IMR-90 (cell line): ENCODE data around the gene STAT1. TPM values are rescaled to one million over a fixed set of nuclear protein-coding genes. Genes with fewer than 3 reads are reported as not detected.

Experiments
- ATAC-seq: fragments of 200-7000 bp; cut with Tn5 transposase; 2 replicates; pipeline ENCODE4 v1.9.1; 2020; ENCODE audit warnings: low read depth, mild to moderate bottlenecking, moderate library complexity
- BruUV-seq: library from RNA; stranded (reverse); fragments of 400-500 nt; replicated peaks from 2 replicates; lab custom pipeline; 2021; lab: Mats Ljungman, UMichigan
- CTCF ChIA-PET: fragments of 300-600 bp; formaldehyde crosslinking; extraction: SDS; loops from one replicate; lab custom pipeline; 2021; ENCODE audit warnings: antibody characterized with exemption; lab: Yijun Ruan, JAX
- POLR2A ChIA-PET: fragments of 300-600 bp; sonication (Branson Sonifier 250); formaldehyde crosslinking; loops from one replicate; lab custom pipeline; 2022; ENCODE audit warnings: antibody characterized with exemption; ENCODE audit not compliant: unreplicated experiment; lab: Charles Lee
- DNase-seq: peaks from one replicate; pipeline ENCODE4 v3.0.0; 2013
- H2AFZ ChIP-seq: replicated peaks from 2 replicates; pipeline ENCODE3; 2013; ENCODE audit warnings: low read length, mild to moderate bottlenecking; ENCODE audit not compliant: poor library complexity
- H2AK5ac ChIP-seq: 2 replicates; pipeline ENCODE4 v1.6.1; 2013; ENCODE audit warnings: low read depth, low read length, inconsistent platforms
- H2AK9ac ChIP-seq: replicated peaks from 2 replicates; pipeline ENCODE3; 2013; ENCODE audit warnings: mild to moderate bottlenecking, low read depth, low read length, moderate library complexity; ENCODE audit not compliant: poor library complexity
- H2BK120ac ChIP-seq: 2 replicates; pipeline ENCODE4 v1.6.1; 2013; ENCODE audit warnings: low read depth, low read length, inconsistent platforms
- H2BK15ac ChIP-seq: 3 replicates; pipeline ENCODE4 v1.6.1; 2013; ENCODE audit warnings: low read depth, low read length, inconsistent platforms
- H2BK20ac ChIP-seq: 2 replicates; pipeline ENCODE4 v1.6.1; 2013; ENCODE audit warnings: low read depth, mild to moderate bottlenecking, inconsistent platforms, low read length, moderate library complexity
- H2BK5ac ChIP-seq: 2 replicates; pipeline ENCODE4 v1.6.1; 2013; ENCODE audit warnings: mild to moderate bottlenecking, low read depth, low read length, inconsistent platforms; ENCODE audit not compliant: poor library complexity, severe bottlenecking
- H3K14ac ChIP-seq: replicated peaks from 2 replicates; pipeline ENCODE4 v1.6.1; 2013; ENCODE audit warnings: low read depth, low read length, inconsistent platforms
- H3K18ac ChIP-seq: 2 replicates; pipeline ENCODE4 v1.6.1; 2013; ENCODE audit warnings: low read depth, low read length, control low read depth
- H3K23ac ChIP-seq: 2 replicates; pipeline ENCODE4 v1.6.1; 2013; ENCODE audit warnings: low read depth, low read length, inconsistent platforms
- H3K27ac ChIP-seq: 2 replicates; pipeline ENCODE4 v1.5.1; 2013; ENCODE audit warnings: mild to moderate bottlenecking, control low read depth, low read length; ENCODE audit not compliant: insufficient read depth
- H3K27me3 ChIP-seq: 2 replicates; pipeline ENCODE4 v1.6.1; 2013; ENCODE audit warnings: low read length; ENCODE audit not compliant: control insufficient read depth, insufficient read depth
- H3K36me3 ChIP-seq: 2 replicates; pipeline ENCODE4 v1.6.1; 2013; ENCODE audit warnings: low read length, mixed read lengths; ENCODE audit not compliant: control insufficient read depth, insufficient read depth
- H3K4ac ChIP-seq: 2 replicates; pipeline ENCODE4 v1.6.1; 2013; ENCODE audit warnings: low read depth, low read length, inconsistent platforms
- H3K4me1 ChIP-seq: 2 replicates; pipeline ENCODE4 v1.6.1; 2013; ENCODE audit warnings: low read length, mixed read lengths; ENCODE audit not compliant: control insufficient read depth, insufficient read depth
- H3K4me2 ChIP-seq: 2 replicates; pipeline ENCODE4 v1.6.1; 2013; ENCODE audit warnings: low read depth, mild to moderate bottlenecking, control low read depth, low read length, moderate library complexity
- H3K4me3 ChIP-seq: 2 replicates; pipeline ENCODE4 v1.5.1; 2013; ENCODE audit warnings: low read depth, mild to moderate bottlenecking, control low read depth, low read length, moderate library complexity; ENCODE audit not compliant: insufficient read depth
- H3K56ac ChIP-seq: 2 replicates; pipeline ENCODE4 v1.6.1; 2013; ENCODE audit warnings: low read length, inconsistent platforms; ENCODE audit not compliant: insufficient read depth; ENCODE audit errors: extremely low read depth
- H3K79me1 ChIP-seq, 2 experiments: 2 replicates each; pipeline ENCODE4 v1.6.1; 2013; ENCODE audit warnings: low read length in 2 of 2, inconsistent platforms in 1 of 2, low read depth in 1 of 2
- H3K9ac ChIP-seq: 2 replicates; pipeline ENCODE4 v1.6.1; 2013; ENCODE audit warnings: low read depth, low read length, control low read depth
- H3K9me1 ChIP-seq: 2 replicates; pipeline ENCODE4 v1.6.1; 2013; ENCODE audit warnings: low read length, inconsistent platforms; ENCODE audit not compliant: insufficient read depth
- H3K9me3 ChIP-seq: 2 replicates; pipeline ENCODE4 v1.6.1; 2013; ENCODE audit warnings: low read length; ENCODE audit not compliant: control insufficient read depth, insufficient read depth
- H4K20me1 ChIP-seq: 2 replicates; pipeline ENCODE4 v1.6.1; 2013; ENCODE audit warnings: low read length, inconsistent platforms; ENCODE audit not compliant: insufficient read depth
- H4K5ac ChIP-seq: 2 replicates; pipeline ENCODE4 v1.6.1; 2013; ENCODE audit warnings: mild to moderate bottlenecking, low read depth, low read length, control low read depth
- H4K8ac ChIP-seq, 2 experiments: 2 replicates each; pipeline ENCODE4 v1.6.1; 2013; ENCODE audit warnings: low read depth in 2 of 2, low read length in 2 of 2, control low read depth in 1 of 2, inconsistent platforms in 1 of 2
- H4K91ac ChIP-seq: 2 replicates; pipeline ENCODE4 v1.6.1; 2013; ENCODE audit warnings: low read depth, low read length, inconsistent platforms; ENCODE audit not compliant: insufficient read depth
- BHLHE40 ChIP-seq: fragments of 150-350 bp; IDR thresholded peaks from 2 replicates; pipeline ENCODE4 v1.6.1; 2016; ENCODE audit warnings: mild to moderate bottlenecking, low read depth, low read length
- CHD1 ChIP-seq: IDR thresholded peaks from 2 replicates; pipeline ENCODE4 v1.6.1; 2012; ENCODE audit warnings: low read depth, low read length, improper control_type of control experiment
- CTCF ChIP-seq: conservative IDR thresholded peaks from 2 replicates; pipeline ENCODE4 v1.5.1; 2012; ENCODE audit warnings: mild to moderate bottlenecking, low read depth, low read length, improper control_type of control experiment
- whole genome bisulfite sequencing, 2 experiments: methylation state at CpG; one replicate each; pipeline versions ENCODE4 v1.1.5 to v1.1.7; 2013; ENCODE audit warnings: missing lambda C conversion rate in 2 of 2; ENCODE audit not compliant: insufficient read length in 1 of 2; ENCODE audit errors: extremely low coverage in 2 of 2; 5-methylcytosine and 5-hydroxymethylcytosine counted together
- dilution Hi-C: fragments of 300-500 bp; cut with HindIII; formaldehyde crosslinking; loops from one replicate; pipeline ENCODE4 v1.14.3; 2018; ENCODE audit warnings: low sequenced_read_pairs; ENCODE audit not compliant: unreplicated experiment
- in situ Hi-C: fragments of 300-500 bp; cut with MboI; formaldehyde crosslinking; loops from 3 replicates; pipeline ENCODE4 v1.14.3; 2019; ENCODE audit warnings: low sequenced_read_pairs, inconsistent platforms, mixed read lengths
- intact Hi-C: fragments of 100-400 bp; cut with micrococcal nuclease; formaldehyde crosslinking; loops from 2 replicates; pipeline ENCODE4 v1.10.0; 2022
- polyA plus RNA-seq, 3 experiments: library from polyadenylated mRNA; depleted of rRNA; stranded (reverse); fragments of >200 nt; gene quantifications; 2 replicates each; pipeline ENCODE4 v1.2.3, GENCODE V29; 2012; ENCODE audit warnings: low replicate concordance in 1 of 3
- total RNA-seq: library from RNA; depleted of rRNA; stranded (reverse); fragments of >200 nt; gene quantifications from 2 replicates; pipeline ENCODE4 v1.2.3, GENCODE V29; 2012

Gene STAT1
- total and polyA plus RNA-seq, 2 of the 4 experiments (the other 2 are of a cell fraction), result 43.2 to 67.9 TPM

- no peak overlapping the region for H4K5ac ChIP-seq
- dilution Hi-C loops (no loop called here), in situ Hi-C loops (no loop called here), intact Hi-C loops (no loop called here)
- ChIA-PET POLR2A (no interaction called here), CTCF (no interaction called here)
- peaks cover 67% of the 10 kb centered on the region for H3K36me3 ChIP-seq
- H3K9ac ChIP-seq, result no peak overlapping the region
- DNase-seq (no peak), ATAC-seq (no peak)
- H2BK20ac ChIP-seq, result no peak overlapping the region
- no peaks in the 10 kb centered on the region for H3K27me3 ChIP-seq
- H3K4me2 ChIP-seq, result no peak overlapping the region
- no peaks in the 10 kb centered on the region for H3K4me1 ChIP-seq
- no peak overlapping the region for H2BK120ac ChIP-seq
- 96% methylated on average over 4 of the region's 13 CpGs; no CpG with 5 or more reads in 1 of the 2 experiments for WGBS, 2 experiments
- H4K91ac ChIP-seq, result no peak overlapping the region
- no peak overlapping the region for H2AFZ ChIP-seq
- peaks cover 17% of the 10 kb centered on the region; the same call in 1 of the 2 replicates for H4K20me1 ChIP-seq
- no peak overlapping the region for H2BK15ac ChIP-seq
- no peak overlapping the region for H2AK5ac ChIP-seq
- H3K4ac ChIP-seq, result no peak overlapping the region
- H3K27ac ChIP-seq, result no peak overlapping the region
- H2BK5ac ChIP-seq, result no peak overlapping the region
- no peak overlapping the region for H4K8ac ChIP-seq
- H3K56ac ChIP-seq, result no peak overlapping the region
- peaks cover 15% of the 10 kb centered on the region for H3K9me1 ChIP-seq
- H3K4me3 ChIP-seq, result no peak overlapping the region
- TF ChIP-seq BHLHE40 (no peak), CHD1 (no peak), CTCF (no peak)
- no peak overlapping the region for H3K23ac ChIP-seq
- no peak overlapping the region for H3K14ac ChIP-seq
- no peaks in the 10 kb centered on the region for H3K9me3 ChIP-seq
- H2AK9ac ChIP-seq, result no peak overlapping the region
- BruUV-seq, result no TSS peak
- peaks cover 0 to 16% of the 10 kb centered on the region in 2 experiments; a peak in 1 of 4 replicates for H3K79me1 ChIP-seq
- H3K18ac ChIP-seq, result no peak overlapping the region
Observed at GRCh38 chr2:190986221-190986953, 27.6 kb downstream of the STAT1 start.
